IMR-90 (cell line): ENCODE measurements around the gene MAGEC2.

Source experiments
- BHLHE40 ChIP-seq: fragments of 150-350 bp; IDR thresholded peaks from 2 replicates; pipeline ENCODE4 v1.6.1; 2016; ENCODE audit warnings: mild to moderate bottlenecking, low read depth, low read length
- CEBPB ChIP-seq: IDR thresholded peaks from 2 replicates; pipeline ENCODE4 v1.6.1; 2012; ENCODE audit warnings: low read depth, low read length, improper control_type of control experiment
- CHD1 ChIP-seq: IDR thresholded peaks from 2 replicates; pipeline ENCODE4 v1.6.1; 2012; ENCODE audit warnings: low read depth, low read length, improper control_type of control experiment
- MAFK ChIP-seq: IDR thresholded peaks from 2 replicates; pipeline ENCODE4 v1.6.1; 2012; ENCODE audit warnings: low read depth, low read length, improper control_type of control experiment
- MAZ ChIP-seq: IDR thresholded peaks from 2 replicates; pipeline ENCODE4 v1.6.1; 2012; ENCODE audit warnings: low read depth, mild to moderate bottlenecking, low read length, improper control_type of control experiment, moderate library complexity, borderline replicate concordance
- MXI1 ChIP-seq: IDR thresholded peaks from 2 replicates; pipeline ENCODE4 v1.6.1; 2012; ENCODE audit warnings: low read depth, mild to moderate bottlenecking, low read length, moderate library complexity, borderline replicate concordance
- POLR2A ChIP-seq: IDR thresholded peaks from 2 replicates; pipeline ENCODE4 v1.6.1; 2012; ENCODE audit warnings: mild to moderate bottlenecking, low read depth, low read length
- RAD21 ChIP-seq: IDR thresholded peaks from 2 replicates; pipeline ENCODE4 v1.6.1; 2012; ENCODE audit warnings: low read length, improper control_type of control experiment
- RCOR1 ChIP-seq: IDR thresholded peaks from 2 replicates; pipeline ENCODE4 v1.6.1; 2012; ENCODE audit warnings: mild to moderate bottlenecking, low read length, improper control_type of control experiment; ENCODE audit not compliant: insufficient replicate concordance
- RFX5 ChIP-seq: IDR thresholded peaks from 2 replicates; pipeline ENCODE4 v1.8.0; 2012; ENCODE audit warnings: low read depth, mild to moderate bottlenecking, low read length, moderate library complexity
- SMC3 ChIP-seq: fragments of 150-350 bp; IDR thresholded peaks from 2 replicates; pipeline ENCODE4 v1.6.1; 2016; ENCODE audit warnings: low read depth, mild to moderate bottlenecking, antibody characterized with exemption, low read length, moderate library complexity
- TF ChIP-seq, protein P1 (sequence below): conservative IDR thresholded peaks from 2 replicates; pipeline ENCODE4 v1.5.1; 2012; ENCODE audit warnings: mild to moderate bottlenecking, low read depth, low read length, improper control_type of control experiment
- TF ChIP-seq, protein P2 (sequence below): fragments of 150-350 bp; IDR thresholded peaks from 2 replicates; pipeline ENCODE4 v1.6.1; 2017; ENCODE audit warnings: mild to moderate bottlenecking, antibody characterized with exemption, low read length, low read depth

DNA sequence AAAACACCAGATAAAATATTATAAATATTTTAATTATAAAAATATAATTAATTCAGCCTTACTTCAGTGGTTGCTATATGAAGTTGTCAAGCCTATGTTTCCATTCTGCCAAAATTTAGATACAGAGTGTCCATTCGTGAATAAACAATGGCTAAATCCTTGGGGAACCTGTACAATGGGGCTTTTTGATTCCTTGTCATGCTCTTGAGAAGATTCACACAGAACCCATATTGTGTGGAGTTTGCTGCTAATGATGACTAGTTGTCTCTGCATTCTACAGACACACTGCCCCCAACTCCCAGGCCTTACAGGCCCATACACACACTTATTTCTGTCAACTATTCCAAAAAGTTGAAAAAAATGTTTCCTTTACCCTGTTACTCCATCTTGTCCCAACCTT is 33.4 kb upstream of the MAGEC2 start:
- TF ChIP-seq RFX5 (no peak), POLR2A (no peak), RAD21 (no peak), CHD1 (no peak), MXI1 (no peak), SMC3 (no peak), RCOR1 (no peak), MAZ (no peak), CEBPB (no peak), MAFK (no peak), BHLHE40 (no peak)
- TF ChIP-seq, protein P1, sequence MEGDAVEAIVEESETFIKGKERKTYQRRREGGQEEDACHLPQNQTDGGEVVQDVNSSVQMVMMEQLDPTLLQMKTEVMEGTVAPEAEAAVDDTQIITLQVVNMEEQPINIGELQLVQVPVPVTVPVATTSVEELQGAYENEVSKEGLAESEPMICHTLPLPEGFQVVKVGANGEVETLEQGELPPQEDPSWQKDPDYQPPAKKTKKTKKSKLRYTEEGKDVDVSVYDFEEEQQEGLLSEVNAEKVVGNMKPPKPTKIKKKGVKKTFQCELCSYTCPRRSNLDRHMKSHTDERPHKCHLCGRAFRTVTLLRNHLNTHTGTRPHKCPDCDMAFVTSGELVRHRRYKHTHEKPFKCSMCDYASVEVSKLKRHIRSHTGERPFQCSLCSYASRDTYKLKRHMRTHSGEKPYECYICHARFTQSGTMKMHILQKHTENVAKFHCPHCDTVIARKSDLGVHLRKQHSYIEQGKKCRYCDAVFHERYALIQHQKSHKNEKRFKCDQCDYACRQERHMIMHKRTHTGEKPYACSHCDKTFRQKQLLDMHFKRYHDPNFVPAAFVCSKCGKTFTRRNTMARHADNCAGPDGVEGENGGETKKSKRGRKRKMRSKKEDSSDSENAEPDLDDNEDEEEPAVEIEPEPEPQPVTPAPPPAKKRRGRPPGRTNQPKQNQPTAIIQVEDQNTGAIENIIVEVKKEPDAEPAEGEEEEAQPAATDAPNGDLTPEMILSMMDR = no peak
- TF ChIP-seq, protein P2, sequence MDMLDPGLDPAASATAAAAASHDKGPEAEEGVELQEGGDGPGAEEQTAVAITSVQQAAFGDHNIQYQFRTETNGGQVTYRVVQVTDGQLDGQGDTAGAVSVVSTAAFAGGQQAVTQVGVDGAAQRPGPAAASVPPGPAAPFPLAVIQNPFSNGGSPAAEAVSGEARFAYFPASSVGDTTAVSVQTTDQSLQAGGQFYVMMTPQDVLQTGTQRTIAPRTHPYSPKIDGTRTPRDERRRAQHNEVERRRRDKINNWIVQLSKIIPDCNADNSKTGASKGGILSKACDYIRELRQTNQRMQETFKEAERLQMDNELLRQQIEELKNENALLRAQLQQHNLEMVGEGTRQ = no peak
